Lower leg skin (tissue), 4 donors: ENCODE data around the gene TLCD2. TPM values are rescaled to one million over a fixed set of nuclear protein-coding genes. Genes with fewer than 3 reads are reported as not detected.
"Not testable (repeated sequence)": the region's sequence is repeated elsewhere in the genome, so short reads cannot be mapped to it uniquely, and the experiment has no call there.

Experiments
- DNase-seq, 2 donors: peaks; one replicate each; pipeline ENCODE4 v3.0.0-alpha.2; 2019; ENCODE audit warnings: low spot score in 2 of 2
- H3K4me3 ChIP-seq: fragments of 200-600 bp; sonication (generic); 2 replicates; pipeline ENCODE4 v1.5.1; 2017; ENCODE audit warnings: mild to moderate bottlenecking, low read depth; ENCODE audit not compliant: poor library complexity, severe bottlenecking
- POLR2A ChIP-seq, 2 donors: fragments of 450-650 bp; IDR thresholded peaks; one replicate each; pipeline ENCODE4 v1.6.1; 2016 to 2017; ENCODE audit warnings: antibody characterized with exemption in 2 of 2, mild to moderate bottlenecking in 1 of 2, moderate library complexity in 1 of 2
- WGBS, 2 donors: methylation state at CpG; one replicate each; pipeline ENCODE4 v1.1.5; 2018; 5-methylcytosine and 5-hydroxymethylcytosine counted together
- intact Hi-C: fragments of 100-400 bp; cut with DNase I; formaldehyde crosslinking; loops from one replicate; pipeline ENCODE4 v1.15.0; 2023; ENCODE audit warnings: low total_unique reads
- total RNA-seq, 4 donors: library from RNA; depleted of rRNA; stranded (reverse); fragments of >200 nt; gene quantifications; one replicate each; pipeline ENCODE4 v1.1.0, GENCODE V29; 2016
- TF ChIP-seq, protein P1 (sequence below), 3 donors: fragments of 450-650 bp; IDR thresholded peaks; one replicate each; pipeline ENCODE4 v1.5.1; 2016; ENCODE audit warnings: antibody characterized with exemption in 3 of 3, mild to moderate bottlenecking in 3 of 3, moderate library complexity in 2 of 3

TLCD2 gene
- total RNA-seq, 4 donors from 2014 or later, result 0.99 to 4.5 (median 2.8) TPM

DNA sequence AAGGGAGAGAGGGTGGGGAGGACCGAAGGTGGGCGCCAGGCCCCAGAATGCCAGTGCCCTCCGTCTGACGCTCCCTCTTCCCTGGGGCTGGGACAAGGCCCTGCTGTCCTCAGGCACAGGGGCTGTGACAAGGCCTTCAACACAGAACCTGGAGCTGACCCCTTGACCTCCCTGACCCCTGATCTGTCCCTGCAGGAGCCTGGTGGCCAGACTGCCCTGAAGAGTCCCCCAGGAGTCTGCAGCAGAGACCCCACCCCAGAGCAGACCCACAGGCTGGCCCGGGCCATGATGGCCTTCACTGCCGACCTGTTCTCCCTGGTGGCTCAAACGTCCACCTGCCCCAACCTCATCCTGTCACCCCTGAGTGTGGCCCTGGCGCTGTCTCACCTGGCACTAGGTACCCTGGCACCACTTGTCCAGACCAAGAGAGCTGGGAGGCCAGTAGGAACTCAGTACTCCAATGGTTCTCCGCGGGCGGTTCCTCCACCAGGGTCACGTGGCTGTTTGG lies 35.4 kb upstream of the TLCD2 start:
- intact Hi-C loops, result no loop called here
- WGBS, 2 donors, result 87 to 91% methylated on average over 10 to 12 of the region's 12 CpGs
- TF ChIP-seq, protein P1, sequence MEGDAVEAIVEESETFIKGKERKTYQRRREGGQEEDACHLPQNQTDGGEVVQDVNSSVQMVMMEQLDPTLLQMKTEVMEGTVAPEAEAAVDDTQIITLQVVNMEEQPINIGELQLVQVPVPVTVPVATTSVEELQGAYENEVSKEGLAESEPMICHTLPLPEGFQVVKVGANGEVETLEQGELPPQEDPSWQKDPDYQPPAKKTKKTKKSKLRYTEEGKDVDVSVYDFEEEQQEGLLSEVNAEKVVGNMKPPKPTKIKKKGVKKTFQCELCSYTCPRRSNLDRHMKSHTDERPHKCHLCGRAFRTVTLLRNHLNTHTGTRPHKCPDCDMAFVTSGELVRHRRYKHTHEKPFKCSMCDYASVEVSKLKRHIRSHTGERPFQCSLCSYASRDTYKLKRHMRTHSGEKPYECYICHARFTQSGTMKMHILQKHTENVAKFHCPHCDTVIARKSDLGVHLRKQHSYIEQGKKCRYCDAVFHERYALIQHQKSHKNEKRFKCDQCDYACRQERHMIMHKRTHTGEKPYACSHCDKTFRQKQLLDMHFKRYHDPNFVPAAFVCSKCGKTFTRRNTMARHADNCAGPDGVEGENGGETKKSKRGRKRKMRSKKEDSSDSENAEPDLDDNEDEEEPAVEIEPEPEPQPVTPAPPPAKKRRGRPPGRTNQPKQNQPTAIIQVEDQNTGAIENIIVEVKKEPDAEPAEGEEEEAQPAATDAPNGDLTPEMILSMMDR (IDR thresholded peaks at IDR 0.05), result no peak
- no peak for TF ChIP-seq POLR2A (IDR thresholded peaks at IDR 0.05)

DNA sequence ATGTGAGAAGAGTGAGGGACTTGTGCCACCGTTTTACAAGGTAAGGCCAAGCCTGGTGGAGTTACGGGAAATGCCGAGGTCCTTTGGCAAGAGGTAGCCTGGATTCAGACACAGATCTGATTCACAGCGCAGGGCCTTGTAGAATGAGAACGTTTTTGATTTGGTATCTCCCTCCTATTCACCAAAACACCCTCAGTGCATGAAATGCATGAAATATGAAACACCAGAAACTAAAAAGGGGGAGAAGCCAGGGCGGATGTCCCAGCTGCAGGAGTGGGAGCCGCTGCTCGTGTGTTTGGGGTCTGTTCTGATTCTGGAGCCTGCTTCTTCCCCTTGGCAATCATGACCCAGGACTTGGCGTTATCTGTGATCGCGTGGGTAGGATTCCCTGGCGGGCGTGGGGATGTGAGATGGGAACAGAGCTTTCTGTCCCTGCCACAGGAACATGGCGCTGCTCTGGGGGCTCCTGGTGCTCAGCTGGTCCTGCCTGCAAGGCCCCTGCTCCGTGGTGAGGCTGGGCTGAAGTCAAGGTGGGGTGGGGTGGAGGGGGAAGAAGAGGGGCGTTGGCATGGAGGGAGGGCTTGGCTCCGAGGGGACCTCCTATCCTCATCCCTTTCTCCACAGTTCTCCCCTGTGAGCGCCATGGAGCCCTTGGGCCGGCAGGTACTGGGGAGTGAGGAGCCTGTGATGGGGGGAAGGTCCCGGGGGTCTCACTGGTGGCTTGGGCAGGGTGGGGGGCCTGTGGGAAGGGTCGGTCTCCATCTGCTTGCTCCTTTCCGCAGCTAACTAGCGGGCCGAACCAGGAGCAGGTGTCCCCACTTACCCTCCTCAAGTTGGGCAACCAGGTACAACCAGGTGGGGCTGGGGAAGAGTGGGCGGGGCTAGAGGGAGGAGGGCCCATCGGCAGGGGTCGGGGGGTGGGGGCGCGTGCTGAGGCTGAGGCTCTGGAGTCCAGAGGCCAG lies 34.7 kb upstream of the TLCD2 start:
- 60 to 73% methylated on average over 29 of the region's 29 CpGs for WGBS, 2 donors
- no peak overlapping the region for H3K4me3 ChIP-seq
- intact Hi-C loops, result no loop called here

More for the DNA sequence above, 35.4 kb upstream of the TLCD2 start:
- no peak for DNase-seq
- no peak overlapping the region for H3K4me3 ChIP-seq

DNA sequence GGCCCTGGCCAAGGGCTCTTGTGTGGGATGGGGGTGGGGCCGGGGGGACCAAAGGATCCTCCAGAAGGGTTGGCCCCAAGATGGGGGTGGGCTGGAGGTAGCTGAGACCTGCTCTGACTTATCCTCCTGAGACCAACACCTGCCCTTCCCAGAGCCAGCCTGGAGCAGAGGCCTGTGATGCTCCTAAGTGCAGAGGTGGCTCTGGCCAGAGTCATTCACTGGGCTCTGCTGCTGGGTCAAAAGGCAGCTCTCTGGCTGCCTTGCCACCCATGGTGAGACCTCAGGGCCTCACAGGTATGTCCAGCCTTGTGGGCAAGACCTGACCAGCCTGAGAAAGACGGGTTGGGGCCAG lies 32.9 kb upstream of the TLCD2 start:
- 72 to 100% methylated on average over 2 of the region's 2 CpGs for WGBS, 2 donors
- intact Hi-C loops, result no loop called here
- H3K4me3 ChIP-seq, result no peak overlapping the region
- DNase-seq, result no peak
- no peak for TF ChIP-seq POLR2A (IDR thresholded peaks at IDR 0.05)
- TF ChIP-seq, protein P1 (IDR thresholded peaks at IDR 0.05), result no peak

More for the DNA sequence above, 34.7 kb upstream of the TLCD2 start:
- no peak for TF ChIP-seq POLR2A (IDR thresholded peaks at IDR 0.05)
- TF ChIP-seq, protein P1 (IDR thresholded peaks at IDR 0.05), result no peak
- no peak for DNase-seq

DNA sequence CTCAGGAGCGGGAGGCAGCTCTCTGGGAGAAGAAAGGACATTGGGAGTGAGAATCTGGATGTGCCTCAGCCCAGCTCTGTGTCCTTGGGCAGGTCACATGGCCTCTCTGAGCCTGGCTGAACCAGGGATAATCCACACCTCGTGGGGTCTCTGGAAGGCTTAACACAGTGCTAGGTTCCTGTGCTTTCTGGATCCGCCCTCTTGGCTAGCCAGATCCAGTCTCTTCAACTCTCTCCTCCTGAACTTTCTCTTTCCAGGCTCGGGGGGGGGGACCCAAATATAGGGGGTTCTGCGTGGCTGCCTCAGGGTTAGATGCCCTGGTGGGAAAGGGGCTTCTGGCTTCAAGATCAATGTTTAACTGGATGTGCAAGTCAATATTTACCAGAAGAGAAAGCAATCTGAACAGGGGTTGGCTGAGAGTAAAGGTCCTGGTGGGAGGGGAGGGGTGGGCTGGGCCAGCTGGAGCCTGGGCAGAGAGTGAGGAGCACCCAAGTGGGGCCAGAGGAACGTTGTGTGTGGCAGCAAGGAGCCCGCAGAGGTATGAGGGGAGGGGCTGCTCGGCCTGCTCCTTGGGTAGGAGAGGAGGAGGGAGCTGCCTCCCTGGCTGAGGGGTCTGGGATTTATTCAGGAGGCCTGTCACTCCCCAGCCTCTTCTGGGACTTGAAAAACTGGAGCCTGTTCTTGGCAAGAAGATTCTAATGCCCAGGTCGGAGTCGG lies 32.4 kb upstream of the TLCD2 start, which contains the start of gene SERPINF2:
Gene SERPINF2, plus strand, starts transcription at position 501 of the 717 bp plus-strand sequence. CDS start 2,125 bp downstream, outside the sequence.
- no peak for TF ChIP-seq POLR2A (IDR thresholded peaks at IDR 0.05)
- TF ChIP-seq, protein P1 (IDR thresholded peaks at IDR 0.05), result no peak
- no peak within 1 kb of the TSS for H3K4me3 ChIP-seq
- DNase-seq, result no peak
- intact Hi-C loops, result no loop called here
- WGBS, 2 donors, result 61 to 68% methylated on average over 10 of the region's 10 CpGs

DNA sequence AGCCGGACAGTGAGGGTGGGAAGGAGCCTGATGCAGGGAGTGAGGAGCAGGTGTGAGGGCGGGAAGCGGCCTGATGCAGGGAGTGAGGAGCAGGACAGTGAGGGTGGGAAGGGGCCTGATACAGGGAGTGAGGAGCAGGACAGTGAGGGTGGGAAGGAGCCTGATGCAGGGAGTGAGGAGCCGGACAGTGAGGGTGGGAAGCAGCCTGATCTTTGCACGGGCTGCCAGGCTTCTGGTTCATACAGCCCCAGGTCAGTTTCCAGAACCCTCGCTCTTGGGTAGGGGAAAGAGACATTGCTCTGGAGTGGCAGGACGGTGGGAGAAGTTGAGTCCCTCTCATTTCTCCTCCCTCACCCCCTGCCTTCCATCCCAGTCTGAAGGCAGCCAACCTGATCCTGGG lies 31.7 kb upstream of the TLCD2 start:
- intact Hi-C loops, H3K4me3 ChIP-seq, DNase-seq: not testable (repeated sequence)
- WGBS, 2 donors, result 87 to 94% methylated on average over 7 of the region's 7 CpGs
